Hematopoietic multipotent progenitor cell treated with erythropoietin and hydrocortisone succinate and interleukin-3 and kit ligand, for 17 days (in vitro differentiated cells): ENCODE data around the gene GUCD1.
"Not testable (repeated sequence)": the region's sequence is repeated elsewhere in the genome, so short reads cannot be mapped to it uniquely, and the experiment has no call there.

Experiments
- DNase-seq: peaks from one replicate; pipeline ENCODE4 v3.0.0-alpha.2; 2015; ENCODE audit warnings: low spot score

GUCD1 gene

DNA sequence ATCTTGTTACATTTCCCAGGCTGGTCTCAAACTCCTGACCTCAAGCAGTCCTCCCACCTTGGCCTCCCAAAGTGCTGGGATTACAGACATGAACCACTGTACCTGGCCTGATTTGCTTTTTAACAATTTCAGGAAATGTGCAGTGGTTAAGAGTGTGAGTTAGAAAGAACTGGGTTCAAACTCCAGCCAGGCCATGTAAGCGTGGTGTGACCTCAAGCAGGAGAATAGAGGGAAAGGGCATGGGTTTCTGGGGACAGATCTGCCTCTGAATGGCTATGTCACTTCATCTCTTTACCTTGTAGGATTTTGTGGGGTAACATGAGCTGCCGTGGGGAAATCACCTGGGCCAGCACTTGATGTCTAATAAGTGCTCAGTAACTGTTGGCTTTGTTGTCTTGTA is 10.1 kb upstream of the GUCD1 start:
- no peak for DNase-seq

GRCh38 chr22:24564376-24565058 is 9.6 kb upstream of the GUCD1 start:
- DNase-seq, result no peak

- no peak for DNase-seq
Observed at GRCh38 chr22:24563246-24563645, 8.3 kb upstream of the GUCD1 start.

- no peak for DNase-seq
Observed at GRCh38 chr22:24559471-24559870, 4.5 kb upstream of the GUCD1 start.

GRCh38 chr22:24555165-24556039 is 464 bp upstream of the GUCD1 start, which contains the start of gene SNRPD3:
Gene SNRPD3, plus strand, starts transcription at chr22:24555999. Its CDS starts 1,676 bp downstream, at chr22:24557675.
- DNase-seq, result peak; percentile 99

DNA sequence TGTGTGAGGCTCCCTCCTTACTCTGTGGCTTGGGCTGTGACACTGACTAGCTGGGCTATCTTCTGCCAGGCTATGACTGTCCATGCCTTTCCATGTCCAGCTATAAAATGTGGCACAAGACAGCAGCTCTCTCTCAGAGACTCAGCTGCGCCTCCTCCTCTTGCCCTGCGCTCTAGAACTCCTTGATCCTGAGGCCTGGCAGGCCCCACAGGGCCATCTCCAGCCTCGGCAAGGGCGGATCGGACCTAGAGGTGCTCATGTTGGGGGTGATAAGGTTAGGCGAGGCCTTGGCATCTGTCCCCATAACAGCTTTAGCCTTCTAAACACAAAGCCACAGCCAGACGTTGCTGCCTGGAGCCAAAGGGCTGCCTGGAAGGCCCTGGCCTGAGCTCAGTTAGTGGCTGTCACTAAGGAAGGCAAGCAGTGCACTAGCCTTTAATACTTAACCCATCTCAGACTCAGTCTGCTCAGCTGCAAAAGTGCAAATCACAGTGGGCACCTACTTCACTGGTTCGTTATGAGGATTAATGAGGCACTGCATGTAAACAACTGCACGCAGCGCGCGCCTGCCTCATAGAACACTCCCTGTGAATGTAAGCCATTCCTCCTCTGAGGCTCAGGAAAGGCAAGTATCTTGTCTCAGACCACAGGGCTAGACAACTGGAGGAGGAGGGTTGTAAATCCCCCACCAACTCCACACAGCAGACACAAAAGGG is 1.2 kb downstream of the GUCD1 start:
- peak; percentile 88 for DNase-seq

DNA sequence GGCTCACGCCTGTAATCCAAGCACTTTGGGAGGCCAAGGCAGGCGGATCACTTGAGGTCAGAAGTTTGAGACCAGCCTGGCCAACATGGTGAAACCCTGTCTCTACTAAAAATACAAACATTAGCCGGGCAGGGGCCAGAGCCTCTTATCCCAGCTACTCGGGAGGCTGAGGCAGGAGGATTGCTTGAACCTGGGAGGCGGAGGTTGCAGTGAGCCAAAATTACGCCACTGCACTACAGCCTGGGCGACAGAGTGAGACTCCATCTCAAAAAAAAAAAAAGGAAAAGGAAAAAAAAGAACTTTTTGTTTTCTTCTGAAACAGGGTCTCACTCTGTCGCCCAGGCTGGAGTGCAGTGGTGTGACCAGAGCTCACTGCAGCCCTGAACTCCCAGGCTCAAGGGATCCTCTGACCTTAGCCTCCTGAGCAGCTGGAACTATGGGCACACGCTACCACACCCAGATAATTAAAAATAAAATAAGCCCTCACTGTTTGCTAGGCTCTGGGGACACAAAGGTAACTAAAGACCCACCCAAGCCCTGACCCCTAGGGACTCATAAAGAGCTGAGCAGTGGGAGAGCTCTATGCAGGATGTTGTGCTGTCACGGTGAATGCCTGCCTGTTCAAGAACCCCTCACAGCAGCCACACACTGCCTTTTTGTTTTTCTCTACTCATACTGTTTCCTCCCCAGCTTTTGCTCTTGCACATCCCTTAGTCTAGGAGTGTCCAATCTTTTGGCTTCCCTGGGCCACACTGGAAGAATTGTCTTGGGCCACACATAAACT is 2.2 kb downstream of the GUCD1 start:
- DNase-seq, result not testable (repeated sequence)

DNA sequence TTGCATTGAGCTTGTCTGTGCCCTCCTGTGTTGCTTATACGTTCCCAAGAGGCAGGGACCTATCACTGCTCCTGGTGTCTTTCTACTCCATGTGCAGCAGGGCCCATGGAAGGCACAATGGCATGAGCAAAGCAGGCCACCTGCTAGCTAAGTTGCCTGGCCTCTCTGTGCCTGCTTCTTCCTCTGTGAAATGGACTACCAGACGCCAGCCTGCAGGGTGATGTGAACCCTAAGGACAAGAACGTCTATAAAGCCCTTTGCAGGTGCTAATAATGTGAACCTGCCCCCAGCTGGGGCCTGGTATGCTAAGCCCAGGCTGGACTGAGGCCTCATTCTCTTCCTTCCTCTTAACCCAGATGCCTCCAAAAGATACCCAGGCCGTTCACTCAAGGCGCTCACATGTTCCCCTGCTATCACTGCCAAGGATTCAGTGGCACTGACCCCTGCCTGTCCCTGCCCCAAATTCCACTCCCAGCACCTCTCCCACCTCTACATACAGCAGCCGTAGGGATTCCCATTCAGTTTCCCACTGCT is 4.0 kb downstream of the GUCD1 start:
- DNase-seq, result no peak

DNA sequence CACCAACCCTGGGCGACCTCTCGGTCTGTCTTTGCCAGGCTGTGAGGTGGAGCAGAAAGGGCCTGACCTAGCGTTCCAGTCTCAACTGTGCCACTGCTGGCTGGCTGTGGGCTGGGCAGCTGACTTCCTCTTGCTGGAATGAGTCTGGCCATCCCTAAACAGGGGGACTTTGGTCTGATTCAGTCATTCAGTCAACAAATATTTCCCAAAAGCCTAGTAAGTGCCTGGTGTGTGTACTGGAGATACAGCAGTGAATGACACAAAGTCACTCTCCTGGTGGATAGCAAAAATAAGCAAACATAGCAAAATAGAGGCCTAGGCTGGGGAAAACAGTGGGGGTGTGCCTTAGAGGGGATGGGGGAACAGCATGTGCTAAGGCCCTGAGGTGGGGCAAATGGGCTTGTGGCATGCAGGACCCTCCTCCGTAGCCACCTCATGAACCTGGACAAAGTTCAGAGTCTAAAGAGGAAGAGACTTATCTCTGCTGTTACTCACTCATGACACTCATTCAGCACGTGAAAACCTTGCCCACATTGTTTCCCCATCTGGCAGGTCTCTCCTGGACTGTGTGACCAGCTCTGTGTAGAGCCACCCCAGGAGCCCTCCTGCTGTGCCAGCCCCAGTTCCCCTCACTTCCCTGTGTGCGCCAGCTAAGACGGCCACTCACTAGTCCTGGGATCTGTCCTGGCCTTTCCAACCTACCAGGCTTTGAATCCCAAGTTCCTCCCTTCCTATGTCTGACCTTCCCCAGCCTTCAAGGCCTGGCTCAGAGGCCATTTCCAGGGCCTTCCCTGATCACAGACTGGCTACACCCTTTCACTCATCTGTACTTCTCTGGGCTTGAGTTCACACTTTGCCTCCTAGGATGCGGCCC is 4.7 kb downstream of the GUCD1 start:
- DNase-seq, result no peak

- no peak for DNase-seq
Observed at GRCh38 chr22:24548812-24549211, 6.1 kb downstream of the GUCD1 start.

- DNase-seq, result no peak
Observed at GRCh38 chr22:24543679-24544243, 11.2 kb downstream of the GUCD1 start.

DNA sequence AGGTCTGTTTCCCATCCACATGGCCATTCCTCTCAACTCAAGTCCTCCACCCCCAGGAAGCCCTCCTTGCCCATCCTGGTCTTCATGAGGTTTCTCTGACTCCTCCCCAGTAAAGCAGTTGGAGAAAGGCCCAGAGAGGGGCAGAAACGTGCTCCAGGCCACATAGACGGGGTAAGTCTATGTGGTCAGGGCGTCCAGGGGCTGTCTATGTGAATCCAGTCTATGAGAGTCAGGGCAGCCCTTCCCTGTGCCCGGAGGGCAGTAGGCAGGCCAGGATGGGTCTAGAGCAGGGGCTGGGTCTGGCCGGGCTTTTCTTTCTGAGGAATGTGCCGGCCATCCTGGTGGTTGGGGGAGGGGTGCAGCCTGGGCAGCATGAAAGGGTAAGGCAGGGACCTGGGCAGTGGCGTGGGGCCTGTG is 11.7 kb downstream of the GUCD1 start:
- no peak for DNase-seq

DNA sequence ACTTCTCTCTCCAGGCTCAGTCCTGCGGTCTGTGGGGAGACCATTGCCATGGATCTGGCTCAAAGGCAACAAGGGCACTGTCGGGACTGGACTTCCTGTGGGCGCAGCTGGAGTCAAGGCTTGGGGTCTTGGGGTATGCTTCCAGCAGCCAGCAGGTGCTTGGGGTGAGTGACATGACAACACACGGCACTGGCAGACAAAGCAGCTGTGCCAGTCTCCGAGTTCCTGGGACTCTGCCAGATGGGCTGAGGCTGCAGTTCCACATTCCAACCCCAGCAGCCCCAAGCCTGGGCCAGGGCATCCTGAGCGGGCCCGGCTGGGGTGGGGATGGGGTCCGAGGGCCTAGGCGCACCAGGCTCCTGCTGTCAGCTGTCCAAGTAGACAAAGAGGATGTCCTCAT is 12.3 kb downstream of the GUCD1 start:
- no peak for DNase-seq

GRCh38 chr22:24541681-24542515 is 13.0 kb downstream of the GUCD1 start:
- no peak for DNase-seq

- no peak for DNase-seq
Observed at GRCh38 chr22:24540470-24540869, 14.5 kb downstream of the GUCD1 start.

DNA sequence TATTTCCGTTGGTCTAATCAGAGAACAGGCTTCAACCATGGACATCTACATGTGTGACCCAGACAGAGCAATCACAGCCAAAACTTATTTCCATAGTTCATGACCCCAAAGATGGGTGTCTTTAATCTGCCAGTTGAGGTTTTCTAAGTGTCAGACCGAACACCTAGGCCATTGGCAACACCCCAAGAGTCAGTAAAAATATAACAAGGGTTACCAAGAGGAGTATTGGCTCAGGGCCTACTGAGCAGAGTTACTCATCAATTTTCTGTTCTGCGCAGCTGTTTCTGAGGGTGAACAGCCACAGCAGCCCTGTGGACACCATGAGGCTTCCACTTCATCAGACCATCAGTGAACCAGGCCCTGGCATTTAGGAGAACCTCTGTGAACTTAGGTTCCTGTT is 18.8 kb downstream of the GUCD1 start:
- no peak for DNase-seq

- no peak for DNase-seq
Observed at GRCh38 chr22:24535348-24535747, 19.6 kb downstream of the GUCD1 start.

- no peak for DNase-seq
Observed at GRCh38 chr22:24532075-24532474, 22.9 kb downstream of the GUCD1 start.

- not testable (repeated sequence) for DNase-seq
Observed at GRCh38 chr22:24530968-24531367, 24.0 kb downstream of the GUCD1 start.
